IMR-90 (cell line): ENCODE measurements around the gene RAB11FIP4. TPM values are rescaled to one million over a fixed set of nuclear protein-coding genes. Genes with fewer than 3 reads are reported as not detected.

Experiments used
- ATAC-seq: fragments of 200-7000 bp; cut with Tn5 transposase; 2 replicates; pipeline ENCODE4 v1.9.1; 2020; ENCODE audit warnings: low read depth, mild to moderate bottlenecking, moderate library complexity
- BruUV-seq: library from RNA; stranded (reverse); fragments of 400-500 nt; replicated peaks from 2 replicates; lab custom pipeline; 2021; lab: Mats Ljungman, UMichigan
- CTCF ChIA-PET: fragments of 300-600 bp; formaldehyde crosslinking; extraction: SDS; loops from one replicate; lab custom pipeline; 2021; ENCODE audit warnings: antibody characterized with exemption; lab: Yijun Ruan, JAX
- POLR2A ChIA-PET: fragments of 300-600 bp; sonication (Branson Sonifier 250); formaldehyde crosslinking; loops from one replicate; lab custom pipeline; 2022; ENCODE audit warnings: antibody characterized with exemption; ENCODE audit not compliant: unreplicated experiment; lab: Charles Lee
- DNase-seq: peaks from one replicate; pipeline ENCODE4 v3.0.0; 2013
- H2AFZ ChIP-seq: replicated peaks from 2 replicates; pipeline ENCODE3; 2013; ENCODE audit warnings: low read length, mild to moderate bottlenecking; ENCODE audit not compliant: poor library complexity
- H2AK5ac ChIP-seq: 2 replicates; pipeline ENCODE4 v1.6.1; 2013; ENCODE audit warnings: low read depth, low read length, inconsistent platforms
- H2AK9ac ChIP-seq: replicated peaks from 2 replicates; pipeline ENCODE3; 2013; ENCODE audit warnings: mild to moderate bottlenecking, low read depth, low read length, moderate library complexity; ENCODE audit not compliant: poor library complexity
- H2BK120ac ChIP-seq: 2 replicates; pipeline ENCODE4 v1.6.1; 2013; ENCODE audit warnings: low read depth, low read length, inconsistent platforms
- H2BK15ac ChIP-seq: 3 replicates; pipeline ENCODE4 v1.6.1; 2013; ENCODE audit warnings: low read depth, low read length, inconsistent platforms
- H2BK20ac ChIP-seq: 2 replicates; pipeline ENCODE4 v1.6.1; 2013; ENCODE audit warnings: low read depth, mild to moderate bottlenecking, inconsistent platforms, low read length, moderate library complexity
- H2BK5ac ChIP-seq: 2 replicates; pipeline ENCODE4 v1.6.1; 2013; ENCODE audit warnings: mild to moderate bottlenecking, low read depth, low read length, inconsistent platforms; ENCODE audit not compliant: poor library complexity, severe bottlenecking
- H3K14ac ChIP-seq: replicated peaks from 2 replicates; pipeline ENCODE4 v1.6.1; 2013; ENCODE audit warnings: low read depth, low read length, inconsistent platforms
- H3K18ac ChIP-seq: 2 replicates; pipeline ENCODE4 v1.6.1; 2013; ENCODE audit warnings: low read depth, low read length, control low read depth
- H3K23ac ChIP-seq: 2 replicates; pipeline ENCODE4 v1.6.1; 2013; ENCODE audit warnings: low read depth, low read length, inconsistent platforms
- H3K27ac ChIP-seq: 2 replicates; pipeline ENCODE4 v1.5.1; 2013; ENCODE audit warnings: mild to moderate bottlenecking, control low read depth, low read length; ENCODE audit not compliant: insufficient read depth
- H3K27me3 ChIP-seq: 2 replicates; pipeline ENCODE4 v1.6.1; 2013; ENCODE audit warnings: low read length; ENCODE audit not compliant: control insufficient read depth, insufficient read depth
- H3K36me3 ChIP-seq: 2 replicates; pipeline ENCODE4 v1.6.1; 2013; ENCODE audit warnings: low read length, mixed read lengths; ENCODE audit not compliant: control insufficient read depth, insufficient read depth
- H3K4ac ChIP-seq: 2 replicates; pipeline ENCODE4 v1.6.1; 2013; ENCODE audit warnings: low read depth, low read length, inconsistent platforms
- H3K4me1 ChIP-seq: 2 replicates; pipeline ENCODE4 v1.6.1; 2013; ENCODE audit warnings: low read length, mixed read lengths; ENCODE audit not compliant: control insufficient read depth, insufficient read depth
- H3K4me2 ChIP-seq: 2 replicates; pipeline ENCODE4 v1.6.1; 2013; ENCODE audit warnings: low read depth, mild to moderate bottlenecking, control low read depth, low read length, moderate library complexity
- H3K4me3 ChIP-seq: 2 replicates; pipeline ENCODE4 v1.5.1; 2013; ENCODE audit warnings: low read depth, mild to moderate bottlenecking, control low read depth, low read length, moderate library complexity; ENCODE audit not compliant: insufficient read depth
- H3K56ac ChIP-seq: 2 replicates; pipeline ENCODE4 v1.6.1; 2013; ENCODE audit warnings: low read length, inconsistent platforms; ENCODE audit not compliant: insufficient read depth; ENCODE audit errors: extremely low read depth
- H3K79me1 ChIP-seq, 2 experiments: 2 replicates each; pipeline ENCODE4 v1.6.1; 2013; ENCODE audit warnings: low read length in 2 of 2, inconsistent platforms in 1 of 2, low read depth in 1 of 2
- H3K9ac ChIP-seq: 2 replicates; pipeline ENCODE4 v1.6.1; 2013; ENCODE audit warnings: low read depth, low read length, control low read depth
- H3K9me1 ChIP-seq: 2 replicates; pipeline ENCODE4 v1.6.1; 2013; ENCODE audit warnings: low read length, inconsistent platforms; ENCODE audit not compliant: insufficient read depth
- H3K9me3 ChIP-seq: 2 replicates; pipeline ENCODE4 v1.6.1; 2013; ENCODE audit warnings: low read length; ENCODE audit not compliant: control insufficient read depth, insufficient read depth
- H4K20me1 ChIP-seq: 2 replicates; pipeline ENCODE4 v1.6.1; 2013; ENCODE audit warnings: low read length, inconsistent platforms; ENCODE audit not compliant: insufficient read depth
- H4K5ac ChIP-seq: 2 replicates; pipeline ENCODE4 v1.6.1; 2013; ENCODE audit warnings: mild to moderate bottlenecking, low read depth, low read length, control low read depth
- H4K8ac ChIP-seq, 2 experiments: 2 replicates each; pipeline ENCODE4 v1.6.1; 2013; ENCODE audit warnings: low read depth in 2 of 2, low read length in 2 of 2, control low read depth in 1 of 2, inconsistent platforms in 1 of 2
- H4K91ac ChIP-seq: 2 replicates; pipeline ENCODE4 v1.6.1; 2013; ENCODE audit warnings: low read depth, low read length, inconsistent platforms; ENCODE audit not compliant: insufficient read depth
- SMC3 ChIP-seq: fragments of 150-350 bp; IDR thresholded peaks from 2 replicates; pipeline ENCODE4 v1.6.1; 2016; ENCODE audit warnings: low read depth, mild to moderate bottlenecking, antibody characterized with exemption, low read length, moderate library complexity
- WGBS, 2 experiments: methylation state at CpG; one replicate each; pipeline versions ENCODE4 v1.1.5 to v1.1.7; 2013; ENCODE audit warnings: missing lambda C conversion rate in 2 of 2; ENCODE audit not compliant: insufficient read length in 1 of 2; ENCODE audit errors: extremely low coverage in 2 of 2; 5-methylcytosine and 5-hydroxymethylcytosine counted together
- dilution Hi-C: fragments of 300-500 bp; cut with HindIII; formaldehyde crosslinking; loops from one replicate; pipeline ENCODE4 v1.14.3; 2018; ENCODE audit warnings: low sequenced_read_pairs; ENCODE audit not compliant: unreplicated experiment
- in situ Hi-C: fragments of 300-500 bp; cut with MboI; formaldehyde crosslinking; loops from 3 replicates; pipeline ENCODE4 v1.14.3; 2019; ENCODE audit warnings: low sequenced_read_pairs, inconsistent platforms, mixed read lengths
- intact Hi-C: fragments of 100-400 bp; cut with micrococcal nuclease; formaldehyde crosslinking; loops from 2 replicates; pipeline ENCODE4 v1.10.0; 2022
- polyA plus RNA-seq, 3 experiments: library from polyadenylated mRNA; depleted of rRNA; stranded (reverse); fragments of >200 nt; gene quantifications; 2 replicates each; pipeline ENCODE4 v1.2.3, GENCODE V29; 2012; ENCODE audit warnings: low replicate concordance in 1 of 3
- total RNA-seq: library from RNA; depleted of rRNA; stranded (reverse); fragments of >200 nt; gene quantifications from 2 replicates; pipeline ENCODE4 v1.2.3, GENCODE V29; 2012
- TF ChIP-seq, protein P1 (sequence below): conservative IDR thresholded peaks from 2 replicates; pipeline ENCODE4 v1.5.1; 2012; ENCODE audit warnings: mild to moderate bottlenecking, low read depth, low read length, improper control_type of control experiment

RAB11FIP4 gene
- total and polyA plus RNA-seq, 2 of the 4 experiments (the other 2 are of a cell fraction), result 0.68 to 1.1 TPM

DNA sequence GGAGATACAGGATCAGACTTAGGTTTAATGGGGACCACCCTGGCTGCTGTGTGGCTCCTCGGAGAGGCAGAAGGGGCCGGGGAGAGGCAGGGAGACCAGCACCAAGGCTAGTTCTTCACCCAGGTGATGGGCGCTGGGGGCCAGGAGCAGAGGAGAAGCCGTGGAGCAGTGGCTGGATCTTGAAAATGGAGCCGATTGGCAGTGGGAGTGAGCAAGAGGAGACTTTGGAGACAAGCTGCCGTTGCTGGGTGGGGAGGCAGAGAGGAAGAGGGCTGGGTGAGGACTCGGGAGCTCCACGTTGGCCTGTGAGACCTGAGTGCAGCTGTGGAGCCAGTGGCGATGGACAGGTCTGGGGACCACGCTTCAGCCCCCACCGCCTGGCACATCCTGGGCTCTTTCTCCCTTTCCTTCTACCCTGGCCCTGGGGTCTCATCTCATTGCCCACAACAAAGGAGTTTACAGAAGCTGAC is 9.0 kb downstream of the RAB11FIP4 start:
- Histone ChIP-seq H4K5ac (no peak overlapping the region), H3K27me3 (peaks cover 42% of the 10 kb centered on the region), H3K56ac (no peak overlapping the region), H3K4me2 (no peak overlapping the region), H3K14ac (no peak overlapping the region), H2BK5ac (no peak overlapping the region), H2BK15ac (no peak overlapping the region), H2BK20ac (no peak overlapping the region), H3K27ac (no peak overlapping the region), H4K91ac (no peak overlapping the region), H2AK5ac (no peak overlapping the region), H2AFZ (no peak overlapping the region), H3K36me3 (no peaks in the 10 kb centered on the region), H3K4ac (no peak overlapping the region), H2BK120ac (no peak overlapping the region), H3K79me1 (no peaks in the 10 kb centered on the region), H4K20me1 (no peaks in the 10 kb centered on the region; the same call in 1 of the 2 replicates), H3K18ac (no peak overlapping the region), H3K4me3 (no peak overlapping the region), H3K9ac (no peak overlapping the region), H3K9me1 (no peaks in the 10 kb centered on the region), H4K8ac (no peak overlapping the region), H3K4me1 (no peaks in the 10 kb centered on the region), H2AK9ac (no peak overlapping the region), H3K9me3 (no peaks in the 10 kb centered on the region), H3K23ac (no peak overlapping the region)
- intact Hi-C loops (no loop called here), dilution Hi-C loops (no loop called here), in situ Hi-C loops (no loop called here)
- no TSS peak for BruUV-seq
- TF ChIP-seq, protein P1, sequence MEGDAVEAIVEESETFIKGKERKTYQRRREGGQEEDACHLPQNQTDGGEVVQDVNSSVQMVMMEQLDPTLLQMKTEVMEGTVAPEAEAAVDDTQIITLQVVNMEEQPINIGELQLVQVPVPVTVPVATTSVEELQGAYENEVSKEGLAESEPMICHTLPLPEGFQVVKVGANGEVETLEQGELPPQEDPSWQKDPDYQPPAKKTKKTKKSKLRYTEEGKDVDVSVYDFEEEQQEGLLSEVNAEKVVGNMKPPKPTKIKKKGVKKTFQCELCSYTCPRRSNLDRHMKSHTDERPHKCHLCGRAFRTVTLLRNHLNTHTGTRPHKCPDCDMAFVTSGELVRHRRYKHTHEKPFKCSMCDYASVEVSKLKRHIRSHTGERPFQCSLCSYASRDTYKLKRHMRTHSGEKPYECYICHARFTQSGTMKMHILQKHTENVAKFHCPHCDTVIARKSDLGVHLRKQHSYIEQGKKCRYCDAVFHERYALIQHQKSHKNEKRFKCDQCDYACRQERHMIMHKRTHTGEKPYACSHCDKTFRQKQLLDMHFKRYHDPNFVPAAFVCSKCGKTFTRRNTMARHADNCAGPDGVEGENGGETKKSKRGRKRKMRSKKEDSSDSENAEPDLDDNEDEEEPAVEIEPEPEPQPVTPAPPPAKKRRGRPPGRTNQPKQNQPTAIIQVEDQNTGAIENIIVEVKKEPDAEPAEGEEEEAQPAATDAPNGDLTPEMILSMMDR, result no peak
- TF ChIP-seq SMC3, result no peak
- CTCF ChIA-PET, result no interaction called here
- WGBS, 2 experiments, result 52% methylated on average over 5 of the region's 11 CpGs; no CpG with 5 or more reads in 1 of the 2 experiments
- POLR2A ChIA-PET, result no interaction called here
- ATAC-seq (no peak), DNase-seq (no peak)
